ENCODE data around the gene KCTD19.

The KCTD19 gene

DNA sequence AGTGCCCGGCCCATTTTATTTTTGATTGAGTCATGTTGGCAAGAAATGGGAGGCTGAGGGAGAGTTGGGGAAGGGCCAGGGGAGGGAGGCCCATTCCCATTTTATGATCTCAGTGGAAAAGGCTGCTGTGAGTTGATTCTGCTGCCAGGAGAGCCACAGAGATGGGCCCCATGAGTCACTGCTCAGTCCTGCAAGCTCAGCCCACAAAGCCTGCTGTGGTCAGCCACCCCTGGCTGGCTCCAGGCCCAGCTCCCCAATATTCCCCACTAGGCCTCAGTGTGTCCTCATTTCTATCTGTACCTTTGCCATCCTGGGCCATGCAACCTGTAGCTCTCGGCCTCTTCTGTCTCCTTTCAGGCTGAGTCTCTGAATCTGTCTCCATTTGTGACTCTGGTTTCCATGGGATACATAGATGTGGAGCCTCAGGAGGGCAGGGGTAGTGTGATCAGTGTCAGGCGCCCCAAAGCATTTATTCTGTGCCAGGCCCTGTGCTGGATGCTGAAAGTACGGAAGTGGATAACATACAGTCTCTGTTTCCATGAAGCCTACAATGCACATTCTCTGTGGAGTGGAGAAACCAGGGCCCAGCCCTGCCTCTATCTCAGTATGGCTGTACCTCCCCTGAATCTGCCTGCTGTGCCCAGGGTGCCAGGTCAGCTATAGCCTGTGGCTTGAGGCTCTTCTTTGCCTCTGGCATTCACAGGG lies 49.1 kb downstream of the KCTD19 start:
- no peak for DNase-seq (ENCODE audit: low read depth)
- TF ChIP-seq, protein P1, sequence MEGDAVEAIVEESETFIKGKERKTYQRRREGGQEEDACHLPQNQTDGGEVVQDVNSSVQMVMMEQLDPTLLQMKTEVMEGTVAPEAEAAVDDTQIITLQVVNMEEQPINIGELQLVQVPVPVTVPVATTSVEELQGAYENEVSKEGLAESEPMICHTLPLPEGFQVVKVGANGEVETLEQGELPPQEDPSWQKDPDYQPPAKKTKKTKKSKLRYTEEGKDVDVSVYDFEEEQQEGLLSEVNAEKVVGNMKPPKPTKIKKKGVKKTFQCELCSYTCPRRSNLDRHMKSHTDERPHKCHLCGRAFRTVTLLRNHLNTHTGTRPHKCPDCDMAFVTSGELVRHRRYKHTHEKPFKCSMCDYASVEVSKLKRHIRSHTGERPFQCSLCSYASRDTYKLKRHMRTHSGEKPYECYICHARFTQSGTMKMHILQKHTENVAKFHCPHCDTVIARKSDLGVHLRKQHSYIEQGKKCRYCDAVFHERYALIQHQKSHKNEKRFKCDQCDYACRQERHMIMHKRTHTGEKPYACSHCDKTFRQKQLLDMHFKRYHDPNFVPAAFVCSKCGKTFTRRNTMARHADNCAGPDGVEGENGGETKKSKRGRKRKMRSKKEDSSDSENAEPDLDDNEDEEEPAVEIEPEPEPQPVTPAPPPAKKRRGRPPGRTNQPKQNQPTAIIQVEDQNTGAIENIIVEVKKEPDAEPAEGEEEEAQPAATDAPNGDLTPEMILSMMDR (IDR thresholded peaks at IDR 0.05; ENCODE audit: control insufficient read depth, extremely low read depth, insufficient read depth): no peak
- no peak overlapping the region for H3K4me3 ChIP-seq (ENCODE audit: low read depth, low read length)

DNA sequence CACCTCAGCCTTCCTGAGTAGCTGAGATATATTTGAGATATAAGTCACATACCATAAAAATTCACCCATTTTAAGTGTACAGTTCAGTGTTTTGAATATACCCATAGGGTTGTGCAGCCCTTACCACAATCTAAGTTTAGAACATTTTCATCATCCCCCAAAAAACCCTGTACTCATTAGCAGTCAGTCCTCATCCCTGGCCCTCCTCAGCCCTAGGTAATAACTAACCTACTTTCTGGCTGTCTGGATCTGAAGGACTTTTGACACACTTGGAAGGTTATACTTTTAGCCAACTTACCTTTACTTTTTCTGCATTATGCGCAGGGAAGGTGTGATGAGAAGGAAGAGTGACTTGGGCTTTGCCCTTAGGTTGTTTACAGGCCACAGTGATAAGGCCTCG lies 51.2 kb downstream of the KCTD19 start:
- no peak for DNase-seq (ENCODE audit: low read depth)
- H3K4me3 ChIP-seq (ENCODE audit: low read depth, low read length): no peak overlapping the region
- TF ChIP-seq, protein P1 (IDR thresholded peaks at IDR 0.05; ENCODE audit: control insufficient read depth, extremely low read depth, insufficient read depth): no peak

- DNase-seq (ENCODE audit: low read depth): no peak
- no peak overlapping the region for H3K4me3 ChIP-seq (ENCODE audit: low read depth, low read length)
- TF ChIP-seq, protein P1 (IDR thresholded peaks at IDR 0.05; ENCODE audit: control insufficient read depth, extremely low read depth, insufficient read depth): no peak
Measured at GRCh38 chr16:67271446-67271845, 55.1 kb downstream of the KCTD19 start.

- no peak for DNase-seq (ENCODE audit: low read depth)
- no peak overlapping the region for H3K4me3 ChIP-seq (ENCODE audit: low read depth, low read length)
- TF ChIP-seq, protein P1 (IDR thresholded peaks at IDR 0.05; ENCODE audit: control insufficient read depth, extremely low read depth, insufficient read depth): no peak
Measured at GRCh38 chr16:67270931-67271338, 55.6 kb downstream of the KCTD19 start.

DNA sequence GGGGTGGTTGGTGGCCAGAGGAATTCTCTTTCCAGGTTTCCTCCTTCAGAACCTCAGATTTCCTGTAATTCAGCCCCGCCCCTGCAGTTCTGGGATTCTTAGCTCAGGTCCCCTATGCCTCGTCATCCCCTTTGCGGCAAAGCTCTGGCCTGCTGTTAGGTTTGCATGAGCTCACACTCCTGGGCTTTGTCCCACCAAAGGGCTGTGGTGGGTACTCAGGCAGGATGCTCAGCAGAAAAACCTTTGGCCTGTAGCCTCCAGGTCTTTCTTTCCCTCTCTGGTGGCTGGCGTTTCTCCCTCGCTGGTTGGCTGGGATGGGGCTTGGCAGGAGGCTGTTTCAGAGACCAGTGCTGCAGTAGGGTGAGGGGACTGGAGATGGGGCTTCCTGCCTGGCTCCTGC lies 56.8 kb downstream of the KCTD19 start:
- DNase-seq (ENCODE audit: low read depth): no peak

GRCh38 chr16:67268136-67268579 lies 58.4 kb downstream of the KCTD19 start:
- TF ChIP-seq, protein P1 (IDR thresholded peaks at IDR 0.05; ENCODE audit: control insufficient read depth, extremely low read depth, insufficient read depth): no peak
- no peak overlapping the region for H3K4me3 ChIP-seq (ENCODE audit: low read depth, low read length)
- DNase-seq (ENCODE audit: low read depth): no peak

More for the DNA sequence above, 56.8 kb downstream of the KCTD19 start:
- H3K4me3 ChIP-seq (ENCODE audit: low read depth, low read length): no peak overlapping the region
- TF ChIP-seq, protein P1 (IDR thresholded peaks at IDR 0.05; ENCODE audit: control insufficient read depth, extremely low read depth, insufficient read depth): no peak

- TF ChIP-seq, protein P1 (IDR thresholded peaks at IDR 0.05; ENCODE audit: control insufficient read depth, extremely low read depth, insufficient read depth): no peak
Measured at GRCh38 chr16:67265834-67266233, 60.7 kb downstream of the KCTD19 start.

More at GRCh38 chr16:67265834-67266233, 60.7 kb downstream of the KCTD19 start:
- no peak overlapping the region for H3K4me3 ChIP-seq (ENCODE audit: low read depth, low read length)
- no peak for DNase-seq (ENCODE audit: low read depth)
